GM23338 (cell line): ENCODE measurements around the gene TRIB2. TPM values are rescaled to one million over a fixed set of nuclear protein-coding genes. Genes with fewer than 3 reads are reported as not detected.

Source experiments
- ATAC-seq: fragments of 200-7000 bp; cut with Tn5 transposase; 3 replicates; pipeline ENCODE4 v1.9.1; 2020
- DNase-seq: peaks from one replicate; pipeline ENCODE4 v3.0.0-alpha.2; 2015; ENCODE audit warnings: low spot score
- H2AFZ ChIP-seq: fragments of 200-600 bp; sonication (generic); 2 replicates; pipeline ENCODE4 v1.8.0; 2016; ENCODE audit warnings: antibody characterized with exemption, mild to moderate bottlenecking, moderate library complexity
- H3F3A ChIP-seq: fragments of 200-600 bp; sonication (generic); replicated peaks from 2 replicates; pipeline ENCODE4 v1.8.0; 2017; ENCODE audit warnings: antibody characterized with exemption, mixed run types, low read depth
- H3K27ac ChIP-seq: fragments of 200-600 bp; sonication (generic); 2 replicates; pipeline ENCODE4 v1.6.1; 2016; ENCODE audit warnings: low read depth
- H3K27me3 ChIP-seq: fragments of 200-600 bp; sonication (generic); 2 replicates; pipeline ENCODE4 v1.8.0; 2016; ENCODE audit warnings: mild to moderate bottlenecking, mixed run types, moderate library complexity; ENCODE audit not compliant: insufficient read depth
- H3K36me3 ChIP-seq: fragments of 200-600 bp; sonication (generic); 2 replicates; pipeline ENCODE4 v1.8.0; 2016; ENCODE audit warnings: mild to moderate bottlenecking; ENCODE audit not compliant: insufficient read depth
- H3K4me1 ChIP-seq: fragments of 200-600 bp; sonication (generic); 2 replicates; pipeline ENCODE4 v1.8.0; 2016; ENCODE audit warnings: mild to moderate bottlenecking, moderate library complexity; ENCODE audit not compliant: insufficient read depth
- H3K4me2 ChIP-seq: fragments of 200-600 bp; sonication (generic); 2 replicates; pipeline ENCODE4 v1.7.1; 2017; ENCODE audit warnings: mixed run types
- H3K4me3 ChIP-seq: fragments of 200-600 bp; sonication (generic); 2 replicates; pipeline ENCODE4 v1.6.1; 2016; ENCODE audit warnings: mixed run types
- H3K79me2 ChIP-seq: fragments of 200-600 bp; sonication (generic); replicated peaks from 2 replicates; pipeline ENCODE4 v1.8.0; 2017; ENCODE audit warnings: mild to moderate bottlenecking; ENCODE audit not compliant: insufficient read depth
- H3K9me2 ChIP-seq: fragments of 200-600 bp; sonication (generic); 2 replicates; pipeline ENCODE4 v1.8.0; 2017; ENCODE audit not compliant: insufficient read depth
- H4K20me1 ChIP-seq: fragments of 200-600 bp; sonication (generic); replicated peaks from 2 replicates; pipeline ENCODE4 v1.8.0; 2017; ENCODE audit warnings: mild to moderate bottlenecking; ENCODE audit not compliant: insufficient read depth
- H3K27ac Mint-ChIP-seq: 2 replicates; pipeline ENCODE4 v1.8.0; 2020; ENCODE audit warnings: inconsistent platforms, mild to moderate bottlenecking, moderate library complexity, mixed read lengths
- H3K27me3 Mint-ChIP-seq: 3 replicates; pipeline ENCODE4 v1.8.0; 2022; ENCODE audit warnings: low read depth, mild to moderate bottlenecking, moderate library complexity, mixed read lengths, inconsistent platforms; ENCODE audit not compliant: insufficient read depth, poor library complexity
- H3K36me3 Mint-ChIP-seq: 3 replicates; pipeline ENCODE4 v1.8.0; 2021; ENCODE audit warnings: low read depth, mild to moderate bottlenecking, inconsistent platforms, moderate library complexity, mixed read lengths
- H3K4me1 Mint-ChIP-seq: 3 replicates; pipeline ENCODE4 v1.8.0; 2020; ENCODE audit warnings: mild to moderate bottlenecking, inconsistent platforms, mixed read lengths
- H3K4me3 Mint-ChIP-seq: 3 replicates; pipeline ENCODE4 v1.8.0; 2021; ENCODE audit warnings: moderate library complexity, mild to moderate bottlenecking, inconsistent platforms, mixed read lengths
- H3K9me3 Mint-ChIP-seq: 3 replicates; pipeline ENCODE4 v1.8.0; 2020; ENCODE audit warnings: moderate library complexity, mild to moderate bottlenecking, inconsistent platforms, mixed read lengths
- CREB1 ChIP-seq: fragments of 250-450 bp; sonication (Bioruptor Pico); IDR thresholded peaks from 2 replicates; pipeline ENCODE4 v1.5.0; 2020; ENCODE audit warnings: low read depth, mild to moderate bottlenecking, moderate library complexity
- CTCF ChIP-seq, 2 experiments: fragments of 200-600 bp in 1 of 2; sonication (generic) in 1 of 2; conservative IDR thresholded peaks; 2 replicates each; pipeline versions ENCODE4 v1.5.1 to v1.6.1; 2016 to 2017; ENCODE audit warnings: antibody characterized with exemption in 2 of 2, low read depth in 2 of 2, mild to moderate bottlenecking in 2 of 2, moderate library complexity in 1 of 2
- EZH2 ChIP-seq: fragments of 200-600 bp; sonication (generic); IDR thresholded peaks from one replicate; pipeline ENCODE4 v1.8.0; 2017; ENCODE audit warnings: antibody characterized with exemption, mild to moderate bottlenecking, low read depth; ENCODE audit not compliant: unreplicated experiment
- EZH2phosphoT487 ChIP-seq: fragments of 200-600 bp; sonication (generic); IDR thresholded peaks from one replicate; pipeline ENCODE4 v1.8.1; 2018; ENCODE audit warnings: antibody characterized with exemption; ENCODE audit not compliant: unreplicated experiment
- POLR2AphosphoS5 ChIP-seq: IDR thresholded peaks from 2 replicates; pipeline ENCODE4 v1.6.1; 2016; ENCODE audit warnings: antibody characterized with exemption, low read depth
- ZNF114 ChIP-seq: fragments of 250-450 bp; sonication (Bioruptor Pico); IDR thresholded peaks from 2 replicates; pipeline ENCODE4 v1.5.0; 2020; ENCODE audit warnings: mild to moderate bottlenecking, moderate library complexity
- ZNF462 ChIP-seq: fragments of 250-450 bp; sonication (Bioruptor Pico); IDR thresholded peaks from 2 replicates; pipeline ENCODE4 v1.5.0; 2020; ENCODE audit warnings: mild to moderate bottlenecking, moderate library complexity
- polyA plus RNA-seq: library from polyadenylated mRNA; unstranded; fragments of >200 nt; fragmentation: Nextera tagmentation; extraction: Ambion mirVana; gene quantifications from 2 replicates; pipeline ENCODE4 v1.2.1, GENCODE V29; 2016
- total RNA-seq: library from RNA; depleted of rRNA; stranded (reverse); fragments of >200 nt; shearing (Covaris generic); gene quantifications from 2 replicates; pipeline ENCODE4 v1.2.3, GENCODE V29; 2014

Gene TRIB2
- total and polyA plus RNA-seq, 2 experiments from 2014 or later = 40.3 to 109 TPM

GRCh38 chr2:12718711-12719399 is 2.1 kb downstream of the TRIB2 start:
- H3K4me3 ChIP-seq = peak overlapping the region; percentile 98
- H3K27me3 Mint-ChIP-seq = peaks cover 13% of the 10 kb centered on the region
- H3K27me3 ChIP-seq = peaks cover 24% of the 10 kb centered on the region
- H3K27ac Mint-ChIP-seq = peak overlapping the region; percentile 94
- no peaks in the 10 kb centered on the region for H3F3A ChIP-seq
- H3K9me2 ChIP-seq = no peaks in the 10 kb centered on the region
- peak overlapping the region; percentile 92; the same call in 1 of the 2 replicates for H2AFZ ChIP-seq
- H3K4me1 Mint-ChIP-seq = peaks cover 53% of the 10 kb centered on the region
- no peak for TF ChIP-seq CREB1
- TF ChIP-seq EZH2 = peak; percentile 3
- TF ChIP-seq EZH2phosphoT487 = no peak
- TF ChIP-seq POLR2AphosphoS5 = no peak
- 0 out of 4 replicates have a peak, but pooled peaks of 1 of the 2 experiments have one; percentile 15 for TF ChIP-seq CTCF (conservative IDR thresholded peaks at IDR 0.05; ENCODE audit: low read depth in 2 of 2)
- TF ChIP-seq ZNF462 = no peak
- TF ChIP-seq ZNF114 (CRISPR knock-in tag) = no peak
- H3K4me3 Mint-ChIP-seq = peak overlapping the region; percentile 98
- H3K9me3 Mint-ChIP-seq = peaks cover 3% of the 10 kb centered on the region; the same call in 2 of the 3 replicates
- peaks cover 8% of the 10 kb centered on the region; the same call in 1 of the 2 replicates for H3K36me3 ChIP-seq
- ATAC-seq (peak; percentile 50), DNase-seq (peak; percentile 75)
- H3K36me3 Mint-ChIP-seq = peaks cover 24% of the 10 kb centered on the region
- no peak overlapping the region for H3K27ac ChIP-seq
- H3K79me2 ChIP-seq = peaks cover 61% of the 10 kb centered on the region
- peaks cover 33% of the 10 kb centered on the region for H4K20me1 ChIP-seq
- peak overlapping the region; percentile 92 for H3K4me2 ChIP-seq
- peaks cover 50% of the 10 kb centered on the region for H3K4me1 ChIP-seq
